ENCODE results near the gene PCDH15.

Gene PCDH15

DNA sequence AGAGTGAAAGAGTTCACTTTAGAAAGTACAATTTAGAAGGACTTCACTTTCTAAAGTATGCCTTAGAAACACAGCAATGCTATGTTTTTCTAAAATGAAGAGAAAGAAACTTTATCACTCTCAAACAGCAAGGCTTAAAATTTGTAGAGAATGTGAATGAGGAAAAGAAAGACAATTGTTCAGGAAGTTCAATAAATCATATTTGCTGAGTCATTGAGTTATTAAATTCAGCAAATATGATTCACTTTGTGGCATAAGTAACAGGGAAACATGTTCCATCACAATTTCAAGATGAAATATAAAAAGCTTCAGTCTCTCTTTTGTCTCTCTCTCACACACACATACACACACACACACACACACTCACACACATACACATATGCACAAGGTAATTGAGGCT, 187.9 kb downstream of the PCDH15 start:
- H3F3A ChIP-seq (ENCODE audit: low read depth) = no peaks in the 10 kb centered on the region
- H3K79me2 ChIP-seq (ENCODE audit: insufficient read depth, low read length) = no peaks in the 10 kb centered on the region
- H3K4me1 ChIP-seq (ENCODE audit: insufficient read depth, low read length, poor library complexity, severe bottlenecking) = no peaks in the 10 kb centered on the region
- no peaks in the 10 kb centered on the region for H4K20me1 ChIP-seq (ENCODE audit: insufficient read depth, low read length, poor library complexity, severe bottlenecking)
- no peaks in the 10 kb centered on the region for H3K9me2 ChIP-seq (replicated peaks; ENCODE audit: low read depth, low read length)
- H3K4me2 ChIP-seq (ENCODE audit: low read depth, low read length, poor library complexity, severe bottlenecking) = no peak overlapping the region
- H3K36me3 ChIP-seq (ENCODE audit: insufficient read depth, low read length) = no peaks in the 10 kb centered on the region
- TF ChIP-seq EZH2phosphoT487 (IDR thresholded peaks at IDR 0.05; ENCODE audit: borderline replicate concordance) = no peak
- TF ChIP-seq, protein P1, sequence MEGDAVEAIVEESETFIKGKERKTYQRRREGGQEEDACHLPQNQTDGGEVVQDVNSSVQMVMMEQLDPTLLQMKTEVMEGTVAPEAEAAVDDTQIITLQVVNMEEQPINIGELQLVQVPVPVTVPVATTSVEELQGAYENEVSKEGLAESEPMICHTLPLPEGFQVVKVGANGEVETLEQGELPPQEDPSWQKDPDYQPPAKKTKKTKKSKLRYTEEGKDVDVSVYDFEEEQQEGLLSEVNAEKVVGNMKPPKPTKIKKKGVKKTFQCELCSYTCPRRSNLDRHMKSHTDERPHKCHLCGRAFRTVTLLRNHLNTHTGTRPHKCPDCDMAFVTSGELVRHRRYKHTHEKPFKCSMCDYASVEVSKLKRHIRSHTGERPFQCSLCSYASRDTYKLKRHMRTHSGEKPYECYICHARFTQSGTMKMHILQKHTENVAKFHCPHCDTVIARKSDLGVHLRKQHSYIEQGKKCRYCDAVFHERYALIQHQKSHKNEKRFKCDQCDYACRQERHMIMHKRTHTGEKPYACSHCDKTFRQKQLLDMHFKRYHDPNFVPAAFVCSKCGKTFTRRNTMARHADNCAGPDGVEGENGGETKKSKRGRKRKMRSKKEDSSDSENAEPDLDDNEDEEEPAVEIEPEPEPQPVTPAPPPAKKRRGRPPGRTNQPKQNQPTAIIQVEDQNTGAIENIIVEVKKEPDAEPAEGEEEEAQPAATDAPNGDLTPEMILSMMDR (conservative IDR thresholded peaks at IDR 0.05; ENCODE audit: low read length) = no peak
- H3K9me3 ChIP-seq (ENCODE audit: insufficient read depth, low read depth, low read length) = no peaks in the 10 kb centered on the region
- no peak overlapping the region for H2AFZ ChIP-seq (ENCODE audit: low read length)
- H3K27me3 ChIP-seq (ENCODE audit: insufficient read depth, low read length, poor library complexity, severe bottlenecking) = no peaks in the 10 kb centered on the region
- no peak overlapping the region for H3K4me3 ChIP-seq (ENCODE audit: low read length, poor library complexity, severe bottlenecking)
- H3K9ac ChIP-seq (ENCODE audit: low read depth, low read length, poor library complexity, severe bottlenecking) = no peak overlapping the region

DNA sequence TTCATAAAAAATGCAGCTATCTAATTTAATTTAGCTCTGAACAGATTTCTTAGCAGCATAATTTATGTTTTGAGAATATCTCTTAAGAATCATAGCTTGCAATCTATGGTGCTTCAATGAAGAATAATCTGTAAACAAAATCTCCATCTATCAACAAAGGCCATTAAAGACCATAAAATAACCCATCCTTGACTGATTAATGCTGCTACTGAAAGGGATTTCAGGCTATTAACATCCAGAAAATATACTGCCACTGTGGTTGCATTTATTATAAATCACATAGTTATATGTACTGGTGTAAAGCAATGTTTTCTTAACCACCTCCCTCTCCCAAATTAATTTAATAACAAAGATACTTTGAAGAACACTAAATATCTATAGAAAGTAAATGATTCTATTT, 191.6 kb downstream of the PCDH15 start:
- Histone ChIP-seq H3K9me2 (replicated peaks; ENCODE audit: low read depth, low read length) (no peaks in the 10 kb centered on the region), H2AFZ (ENCODE audit: low read length) (no peak overlapping the region), H3K27me3 (ENCODE audit: insufficient read depth, low read length, poor library complexity, severe bottlenecking) (no peaks in the 10 kb centered on the region), H3K36me3 (ENCODE audit: insufficient read depth, low read length) (no peaks in the 10 kb centered on the region), H3K79me2 (ENCODE audit: insufficient read depth, low read length) (no peaks in the 10 kb centered on the region), H4K20me1 (ENCODE audit: insufficient read depth, low read length, poor library complexity, severe bottlenecking) (no peaks in the 10 kb centered on the region), H3K9me3 (ENCODE audit: insufficient read depth, low read depth, low read length) (no peaks in the 10 kb centered on the region), H3K4me3 (ENCODE audit: low read length, poor library complexity, severe bottlenecking) (no peak overlapping the region), H3K9ac (ENCODE audit: low read depth, low read length, poor library complexity, severe bottlenecking) (no peak overlapping the region), H3F3A (ENCODE audit: low read depth) (no peaks in the 10 kb centered on the region), H3K4me1 (ENCODE audit: insufficient read depth, low read length, poor library complexity, severe bottlenecking) (no peaks in the 10 kb centered on the region), H3K4me2 (ENCODE audit: low read depth, low read length, poor library complexity, severe bottlenecking) (no peak overlapping the region)
- TF ChIP-seq EZH2phosphoT487 (IDR thresholded peaks at IDR 0.05; ENCODE audit: borderline replicate concordance) = no peak
- TF ChIP-seq, protein P1 (conservative IDR thresholded peaks at IDR 0.05; ENCODE audit: low read length) = no peak

DNA sequence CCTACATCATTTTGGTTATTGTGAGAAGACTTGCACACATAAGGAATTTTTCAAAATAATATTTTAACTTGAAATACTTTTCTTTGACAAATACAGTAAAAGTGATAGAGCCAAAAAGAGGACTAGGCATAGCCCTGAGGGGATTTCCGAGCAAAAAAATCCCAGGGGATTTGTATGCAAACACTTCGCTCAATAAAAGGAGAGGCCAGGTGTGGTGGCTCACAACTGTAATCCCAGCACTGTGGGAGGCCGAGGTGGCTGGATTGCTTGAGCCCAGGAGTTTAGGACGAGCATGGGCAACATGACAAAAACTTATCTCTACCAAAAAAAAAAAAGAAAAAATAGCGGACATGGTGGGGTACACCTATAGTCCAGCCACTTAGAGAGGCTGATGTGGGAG, 193.0 kb downstream of the PCDH15 start:
- no peak overlapping the region for H3K9ac ChIP-seq (ENCODE audit: low read depth, low read length, poor library complexity, severe bottlenecking)
- H3K4me3 ChIP-seq (ENCODE audit: low read length, poor library complexity, severe bottlenecking) = no peak overlapping the region
- H3K36me3 ChIP-seq (ENCODE audit: insufficient read depth, low read length) = no peaks in the 10 kb centered on the region
- H3K27me3 ChIP-seq (ENCODE audit: insufficient read depth, low read length, poor library complexity, severe bottlenecking) = no peaks in the 10 kb centered on the region
- no peak overlapping the region for H3K4me2 ChIP-seq (ENCODE audit: low read depth, low read length, poor library complexity, severe bottlenecking)
- TF ChIP-seq, protein P1 (conservative IDR thresholded peaks at IDR 0.05; ENCODE audit: low read length) = no peak
- no peak for TF ChIP-seq EZH2phosphoT487 (IDR thresholded peaks at IDR 0.05; ENCODE audit: borderline replicate concordance)
- H4K20me1 ChIP-seq (ENCODE audit: insufficient read depth, low read length, poor library complexity, severe bottlenecking) = no peaks in the 10 kb centered on the region
- no peak overlapping the region for H2AFZ ChIP-seq (ENCODE audit: low read length)
- H3K9me3 ChIP-seq (ENCODE audit: insufficient read depth, low read depth, low read length) = no peaks in the 10 kb centered on the region
- no peaks in the 10 kb centered on the region for H3F3A ChIP-seq (ENCODE audit: low read depth)
- H3K4me1 ChIP-seq (ENCODE audit: insufficient read depth, low read length, poor library complexity, severe bottlenecking) = no peaks in the 10 kb centered on the region
- H3K79me2 ChIP-seq (ENCODE audit: insufficient read depth, low read length) = no peaks in the 10 kb centered on the region
- H3K9me2 ChIP-seq (replicated peaks; ENCODE audit: low read depth, low read length) = no peaks in the 10 kb centered on the region

All from Loucy (cell line).